Measurements from ENCODE around the gene FHL2.

Gene FHL2

DNA sequence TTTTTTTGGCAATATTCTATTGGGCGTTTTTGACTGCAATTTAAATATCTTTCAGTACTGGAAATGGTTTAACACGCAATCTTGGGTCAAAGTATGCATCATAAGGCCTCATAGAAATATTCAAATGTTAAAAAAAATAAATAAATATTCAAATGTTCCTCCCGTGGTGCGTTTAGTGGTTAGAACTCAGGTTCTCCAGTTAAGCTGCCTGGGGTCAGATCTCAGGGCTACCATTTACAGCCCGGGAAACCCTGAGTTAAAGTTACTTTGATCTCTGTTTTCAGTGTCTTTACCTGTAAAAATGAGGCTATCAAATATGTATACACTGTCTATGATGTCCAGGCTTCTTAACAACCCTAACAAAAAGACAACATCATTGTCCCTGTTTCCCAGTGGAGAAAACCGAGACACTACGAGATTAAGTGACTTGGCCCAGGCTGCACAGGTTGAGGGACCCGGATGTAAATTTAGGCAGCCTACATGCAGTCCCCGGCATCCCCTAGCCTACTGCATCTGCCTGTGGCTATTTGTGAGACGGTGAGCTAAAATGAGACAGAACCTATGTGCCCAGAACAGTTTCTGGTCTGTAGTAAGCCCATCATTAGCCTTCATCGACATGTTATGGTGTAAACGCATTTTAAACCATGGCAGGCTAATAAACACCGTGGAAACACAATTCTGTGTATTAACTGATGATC lies 1.7 kb downstream of the FHL2 start:
- no peak for DNase-seq (ENCODE audit: low spot score)

DNA sequence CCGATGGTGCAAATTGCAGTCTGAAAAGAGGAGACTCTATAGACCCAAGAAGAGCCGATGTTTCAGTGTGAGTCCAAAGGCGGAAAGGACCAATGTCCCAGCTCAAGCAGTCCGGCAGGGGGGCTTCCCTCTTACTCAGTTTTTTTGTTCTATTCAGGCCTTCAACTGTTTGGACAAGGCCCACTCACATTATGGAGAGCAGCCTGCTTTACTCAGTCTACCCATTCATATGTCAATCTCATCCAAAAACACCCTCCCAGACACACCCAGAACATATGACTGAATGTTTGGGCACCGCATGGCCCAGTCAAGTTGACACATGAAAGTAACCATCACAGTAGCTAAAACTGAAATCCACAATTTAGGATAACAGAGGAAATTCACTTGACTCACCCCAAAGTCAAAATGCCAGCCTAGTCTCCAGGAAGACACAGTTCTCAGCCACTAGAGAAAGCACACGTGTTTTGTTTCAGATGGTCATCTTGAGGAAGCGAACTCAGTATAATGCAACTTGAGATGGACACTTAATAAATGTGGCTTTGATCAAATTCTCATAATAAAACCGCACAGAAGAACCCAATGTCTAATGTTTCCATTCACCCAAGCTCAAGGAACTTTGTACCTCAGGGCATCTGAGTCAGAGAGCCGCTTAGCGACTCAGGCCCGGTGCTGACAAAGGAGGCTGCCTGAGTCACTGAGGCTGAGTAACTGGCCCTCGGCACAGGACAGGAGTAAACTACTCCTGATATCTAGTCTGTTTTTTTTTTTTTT lies 2.4 kb downstream of the FHL2 start:
- peak; percentile 10 for DNase-seq (ENCODE audit: low spot score)

DNA sequence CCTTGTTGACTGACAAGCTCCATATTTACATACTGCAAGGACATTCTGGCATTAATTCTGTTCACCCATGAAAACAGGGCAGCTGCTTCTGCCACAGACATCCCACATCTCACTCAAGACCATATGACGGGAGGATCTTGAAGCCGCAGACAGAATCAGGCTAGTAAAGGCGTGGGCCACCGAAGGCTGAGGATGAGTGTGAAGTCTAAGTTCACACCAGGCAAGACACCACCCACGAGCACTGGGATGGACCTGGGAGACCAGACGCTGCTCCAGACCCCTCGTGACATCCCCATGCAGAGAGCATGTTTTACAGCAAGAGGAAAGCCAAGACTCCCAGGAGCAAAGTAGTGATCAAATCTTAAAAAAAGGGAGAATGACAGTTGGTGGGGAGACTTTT lies 3.2 kb downstream of the FHL2 start:
- DNase-seq (ENCODE audit: low spot score), result no peak

DNA sequence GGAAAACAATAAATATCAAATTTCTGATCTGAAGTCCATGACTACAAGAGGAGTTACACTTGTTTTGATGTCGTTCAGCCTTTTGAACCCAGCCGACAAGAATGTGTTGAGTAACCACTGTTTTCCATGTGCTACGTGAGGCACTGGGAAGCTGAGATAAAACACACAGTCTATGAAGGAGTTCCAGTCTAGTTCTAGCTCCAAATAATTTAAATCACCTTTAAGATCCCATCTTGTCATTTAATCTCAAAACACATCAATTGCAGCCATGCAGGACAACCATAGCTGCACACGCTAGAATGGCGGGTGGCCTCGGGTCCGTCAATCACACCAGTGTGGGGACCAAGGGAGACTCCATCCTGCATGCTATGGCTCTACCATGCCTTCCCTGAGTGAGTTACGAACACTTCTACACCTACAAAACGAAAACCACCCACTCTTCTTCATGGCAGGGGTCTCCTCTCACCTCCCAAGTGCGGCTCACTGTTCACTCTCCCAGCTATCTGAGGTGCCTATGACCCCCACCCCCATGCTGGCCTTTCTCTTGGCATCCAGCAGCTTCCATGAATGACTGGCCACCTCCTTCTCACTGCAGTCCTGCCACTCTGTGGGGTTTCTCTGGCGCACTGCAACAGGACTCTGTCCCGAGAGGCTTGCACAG lies 3.8 kb downstream of the FHL2 start:
- DNase-seq (ENCODE audit: low spot score), result no peak

DNA sequence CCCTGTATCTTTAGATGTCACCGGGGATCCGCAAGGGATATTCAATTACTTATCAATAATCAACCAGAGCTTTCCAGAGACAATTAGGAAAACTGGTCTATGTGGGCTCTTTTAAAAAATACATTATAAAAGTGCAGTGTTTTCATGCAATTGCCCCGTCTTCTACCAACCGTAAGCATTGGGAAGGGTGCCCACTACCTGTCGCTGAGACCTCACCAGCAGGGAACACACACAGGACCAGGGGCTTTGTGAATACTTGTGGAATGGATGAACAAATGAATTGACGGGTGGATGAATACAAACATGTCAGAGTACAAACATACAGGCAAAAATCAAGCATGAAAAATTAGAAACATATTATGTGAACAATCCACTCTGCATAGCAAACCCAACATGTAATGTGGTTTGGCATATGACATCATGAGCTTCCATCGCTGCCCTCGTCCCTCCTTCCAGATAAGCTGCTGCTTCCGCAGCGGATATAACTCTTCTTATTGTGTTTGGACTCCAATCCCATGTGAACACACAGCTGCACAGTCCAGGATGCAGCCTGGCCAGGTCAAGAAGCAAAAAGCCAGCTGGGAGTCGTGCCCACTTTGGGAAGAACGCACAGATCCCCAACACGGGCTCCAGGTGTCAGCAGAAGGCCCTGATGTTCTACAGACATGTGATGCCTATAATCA lies 5.3 kb downstream of the FHL2 start:
- no peak for DNase-seq (ENCODE audit: low spot score)

DNA sequence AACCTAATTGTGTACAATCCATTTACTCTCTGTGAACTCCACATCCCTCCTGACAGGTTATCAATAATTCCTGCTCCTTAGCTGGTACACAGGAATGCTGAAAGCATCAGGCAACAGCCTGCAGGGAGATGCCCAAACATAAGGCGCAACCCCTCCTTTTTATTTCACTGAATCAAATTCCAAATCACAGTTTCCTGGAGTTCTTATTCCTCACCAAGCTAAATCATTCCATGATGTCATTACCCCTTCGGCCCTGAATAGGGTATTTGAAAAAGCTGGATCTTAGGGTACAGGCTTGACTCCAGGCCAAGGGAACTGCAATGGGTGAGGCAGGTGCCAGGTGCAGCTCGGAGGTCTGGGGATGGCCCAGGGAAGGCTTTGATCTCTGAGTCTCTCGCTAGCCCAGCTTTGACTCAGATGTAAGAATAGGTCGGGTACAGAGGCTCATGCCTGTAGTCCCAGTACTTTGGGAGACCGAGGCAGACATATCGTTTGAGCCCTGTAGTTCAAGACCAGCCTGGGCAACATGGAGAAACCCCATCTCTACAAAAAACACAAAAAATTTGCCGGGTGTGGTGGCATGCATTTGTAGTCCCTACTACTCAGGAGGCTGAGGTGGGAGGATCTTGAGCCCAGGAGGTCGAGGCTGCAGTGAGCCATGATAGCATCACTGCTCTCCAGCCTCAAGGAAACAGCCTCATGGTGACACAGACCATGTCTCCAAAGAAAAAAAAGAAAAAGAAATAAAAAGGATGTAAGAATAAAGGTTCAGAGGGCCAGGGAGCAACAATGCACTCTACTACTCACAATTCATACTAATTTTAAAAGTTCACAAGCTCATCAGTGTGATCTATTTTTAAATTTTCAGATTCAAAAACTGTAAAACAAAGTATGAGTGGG lies 6.8 kb downstream of the FHL2 start:
- no peak for DNase-seq (ENCODE audit: low spot score)

DNA sequence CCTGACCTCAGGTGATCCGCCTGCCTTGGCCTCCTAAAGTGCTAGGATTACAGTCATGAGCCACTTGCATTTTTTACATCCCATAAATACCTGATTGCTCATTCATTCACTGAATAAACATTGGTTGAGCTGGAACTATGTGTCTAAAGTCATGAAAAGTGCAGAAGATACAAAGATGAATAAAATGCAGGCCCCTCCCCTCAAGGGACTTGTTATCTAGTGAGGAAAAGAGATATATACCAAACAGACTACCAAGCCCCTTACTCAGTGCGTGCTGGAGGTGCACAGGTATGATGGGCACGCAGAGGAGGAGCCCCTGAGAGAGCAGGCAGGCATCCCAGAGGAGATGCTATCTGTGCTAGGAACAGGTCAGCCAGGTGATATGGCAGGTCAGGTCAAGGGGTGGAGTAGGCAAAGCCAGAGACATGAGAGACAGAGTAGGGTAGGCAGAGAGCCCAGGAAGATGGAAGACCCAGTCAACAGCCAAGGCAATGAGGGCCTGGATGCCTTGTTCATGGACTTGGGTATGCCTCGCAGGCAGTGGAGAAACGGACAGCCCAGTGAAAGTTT lies 7.7 kb downstream of the FHL2 start:
- no peak for DNase-seq (ENCODE audit: low spot score)

DNA sequence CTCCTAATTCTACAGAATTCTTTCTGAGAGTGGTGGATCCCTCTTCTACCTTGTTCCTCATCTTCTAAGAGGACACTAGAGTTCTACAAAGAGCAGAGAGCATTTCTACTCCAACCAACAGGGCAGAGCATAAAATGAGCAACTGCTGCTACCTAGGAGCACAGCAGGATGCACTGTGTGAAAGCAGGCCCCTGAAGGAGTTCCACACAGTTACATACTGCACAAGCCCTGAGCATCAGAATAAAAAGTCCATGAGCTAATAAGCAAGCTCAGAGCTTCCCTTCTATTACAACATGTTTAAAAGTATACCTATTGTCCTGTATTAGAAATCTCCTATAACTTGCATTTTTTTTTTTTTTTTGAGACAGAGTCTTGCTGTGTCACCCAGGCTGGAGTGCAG lies 8.4 kb downstream of the FHL2 start:
- DNase-seq (ENCODE audit: low spot score), result no peak

DNA sequence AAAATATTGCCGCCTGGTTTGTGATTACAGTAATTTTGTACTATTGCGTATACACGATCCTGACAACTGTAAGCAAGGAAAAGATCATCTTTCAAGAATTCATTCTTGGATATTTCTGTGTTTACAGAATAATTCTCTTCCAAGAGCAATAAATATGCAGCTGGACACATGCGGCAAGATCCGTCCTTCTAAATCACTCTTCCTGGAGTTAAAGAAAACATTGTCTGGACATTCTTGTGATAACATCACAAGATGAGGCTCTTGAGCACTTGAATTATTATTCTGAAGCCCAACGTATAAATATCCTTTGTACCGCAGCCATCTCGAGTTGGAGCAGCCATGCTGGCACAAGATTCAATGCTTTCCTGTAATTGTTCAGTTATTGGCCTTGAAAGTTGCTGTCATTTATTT lies 9.9 kb downstream of the FHL2 start:
- DNase-seq (ENCODE audit: low spot score), result no peak

DNA sequence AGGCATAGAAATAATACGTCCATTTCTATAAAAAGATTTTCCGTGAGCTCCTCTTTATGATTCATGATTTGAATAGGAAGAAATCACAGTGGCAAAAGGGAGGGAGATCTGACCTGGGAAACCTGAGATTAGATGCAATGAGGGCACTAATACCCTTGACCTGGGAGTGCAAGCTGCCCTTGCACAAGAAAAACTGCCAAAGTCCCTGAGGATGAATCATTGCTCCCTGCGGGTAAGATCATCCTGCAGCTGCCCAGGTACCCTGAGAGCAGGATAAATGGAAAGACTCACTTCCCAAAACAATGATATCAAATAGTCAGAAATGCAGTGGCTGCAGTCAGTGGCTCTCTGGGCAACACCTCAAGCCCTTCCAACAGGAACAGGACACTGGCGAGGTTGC lies 11.6 kb downstream of the FHL2 start:
- no peak for DNase-seq (ENCODE audit: low spot score)

DNA sequence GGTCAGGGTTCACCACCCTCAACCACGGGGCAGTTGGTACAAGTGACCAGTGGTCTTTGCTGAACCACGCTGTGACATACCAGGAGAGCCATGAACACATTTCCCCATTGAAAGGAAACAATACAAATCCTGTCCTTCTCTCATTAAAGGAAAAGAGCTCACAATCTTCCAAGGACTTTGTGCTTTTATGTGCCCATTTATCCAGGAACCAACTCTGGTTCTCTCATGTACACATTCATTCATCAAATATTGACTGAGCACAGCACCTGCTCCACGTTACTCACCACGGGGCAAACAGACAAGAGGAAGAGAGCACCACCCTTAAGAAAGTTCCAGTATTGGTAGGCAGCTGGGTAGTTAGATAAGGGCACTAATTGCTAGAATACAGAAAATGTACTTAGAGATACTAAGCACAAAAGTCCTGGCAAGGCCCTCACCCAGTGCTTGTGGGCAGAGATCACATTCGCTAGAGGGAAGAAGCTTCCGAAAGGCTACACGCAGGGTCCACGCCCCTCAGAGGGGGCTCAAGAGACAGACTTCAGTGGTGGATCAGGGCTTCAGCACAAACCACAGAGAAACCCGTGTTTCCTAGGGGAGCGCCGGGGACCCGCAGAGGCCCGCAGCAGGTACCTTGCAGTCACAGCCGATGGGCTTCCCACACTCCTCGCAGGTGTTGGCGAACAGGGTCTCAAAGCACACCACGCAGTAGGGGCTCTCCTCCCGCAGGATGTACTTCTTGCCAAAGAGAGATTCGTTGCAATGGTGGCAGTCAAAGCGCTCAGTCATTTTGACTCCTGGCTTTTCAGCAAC lies 12.9 kb downstream of the FHL2 start:
- no peak for DNase-seq (ENCODE audit: low spot score)

DNA sequence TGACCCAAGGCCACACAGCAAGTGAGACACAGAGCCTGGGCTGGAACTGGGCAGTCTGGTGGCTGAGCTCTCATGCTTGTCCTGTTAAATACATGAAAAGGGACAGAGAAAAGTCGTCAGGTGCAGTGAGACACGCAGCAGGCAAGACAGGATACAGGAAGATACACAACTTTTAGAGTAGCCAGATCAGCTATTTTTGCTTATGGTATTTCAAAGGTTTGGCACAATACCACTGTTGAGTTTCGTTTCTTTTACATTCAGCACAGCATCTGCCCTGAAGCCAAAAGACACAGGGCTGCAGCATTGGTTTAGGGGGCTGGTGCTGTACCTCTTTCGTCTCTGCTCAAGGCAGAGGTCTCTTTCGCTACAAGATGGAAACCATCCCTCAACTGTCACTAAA lies 14.0 kb downstream of the FHL2 start:
- DNase-seq (ENCODE audit: low spot score), result no peak

DNA sequence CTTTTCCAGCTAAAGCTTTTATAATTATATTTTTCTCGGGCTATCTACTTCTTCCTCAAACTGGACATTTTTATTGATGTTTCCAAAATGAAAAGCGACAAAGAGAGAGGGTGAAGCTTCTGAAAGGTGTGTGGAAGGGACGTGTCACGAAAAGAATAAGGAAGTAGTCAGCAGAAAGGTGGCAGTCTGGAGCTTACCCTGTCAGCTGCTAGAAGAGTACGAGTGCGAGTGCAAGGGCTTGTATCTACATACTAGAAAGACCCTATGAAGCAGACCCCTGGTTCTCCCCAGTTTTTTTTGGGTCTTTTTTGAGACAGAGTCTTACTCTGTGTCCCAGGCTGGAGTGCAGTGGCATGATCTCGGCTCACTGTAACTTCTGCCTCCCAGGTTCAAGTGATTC lies 14.6 kb downstream of the FHL2 start:
- DNase-seq (ENCODE audit: low spot score), result no peak

DNA sequence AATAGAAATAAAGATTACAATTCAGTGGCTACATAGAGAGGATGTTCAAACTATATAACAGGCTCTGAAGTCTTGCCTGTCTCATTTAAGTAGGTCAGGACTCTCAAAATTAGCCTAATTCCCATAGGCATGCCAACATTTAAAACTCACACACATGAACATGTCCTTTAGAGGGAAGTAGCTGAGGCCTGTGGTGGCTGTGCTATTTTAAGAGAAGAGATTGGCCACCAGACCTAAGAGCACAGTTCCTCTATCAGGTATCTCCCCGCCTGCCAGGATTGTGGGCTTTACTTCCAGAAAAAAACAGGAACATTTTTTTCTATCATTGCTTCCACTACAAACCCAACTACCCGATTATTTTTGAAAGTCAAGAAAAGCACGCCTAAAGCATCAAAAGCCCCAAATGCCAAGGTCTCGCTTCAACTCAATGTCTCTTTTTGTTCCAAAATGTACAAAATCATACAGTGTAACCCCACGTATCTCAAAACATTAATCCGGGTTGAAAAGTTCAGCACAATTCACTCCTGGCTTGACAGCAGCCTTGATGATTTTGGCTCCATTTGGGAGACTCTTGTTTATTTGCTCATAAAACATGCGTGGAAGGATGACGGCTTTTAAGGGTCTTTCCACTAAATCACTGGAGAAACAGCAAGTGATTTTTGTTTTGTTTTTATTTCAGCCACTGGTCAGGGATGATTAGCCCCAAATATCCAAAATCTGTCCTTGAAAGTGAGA lies 15.3 kb downstream of the FHL2 start:
- no peak for DNase-seq (ENCODE audit: low spot score)

DNA sequence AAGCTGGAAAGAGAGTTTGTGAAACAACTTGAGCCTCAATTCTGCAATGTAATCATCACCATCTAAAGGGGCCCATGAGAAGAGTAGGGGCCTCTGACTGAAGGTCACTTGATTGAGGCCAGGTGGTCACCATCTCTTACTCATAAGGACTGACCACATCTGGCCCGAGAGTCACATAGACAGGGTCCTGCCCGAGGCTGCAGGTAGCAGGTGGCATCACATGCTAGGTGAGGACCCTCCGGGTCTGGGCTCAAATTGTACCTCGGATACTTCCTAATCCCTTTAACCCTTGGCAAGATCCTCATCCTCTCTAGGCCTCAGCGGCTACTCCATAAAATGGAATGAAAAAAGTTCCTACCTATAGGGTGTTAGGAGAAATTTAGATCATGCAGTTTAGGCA lies 16.7 kb downstream of the FHL2 start:
- DNase-seq (ENCODE audit: low spot score), result no peak

DNA sequence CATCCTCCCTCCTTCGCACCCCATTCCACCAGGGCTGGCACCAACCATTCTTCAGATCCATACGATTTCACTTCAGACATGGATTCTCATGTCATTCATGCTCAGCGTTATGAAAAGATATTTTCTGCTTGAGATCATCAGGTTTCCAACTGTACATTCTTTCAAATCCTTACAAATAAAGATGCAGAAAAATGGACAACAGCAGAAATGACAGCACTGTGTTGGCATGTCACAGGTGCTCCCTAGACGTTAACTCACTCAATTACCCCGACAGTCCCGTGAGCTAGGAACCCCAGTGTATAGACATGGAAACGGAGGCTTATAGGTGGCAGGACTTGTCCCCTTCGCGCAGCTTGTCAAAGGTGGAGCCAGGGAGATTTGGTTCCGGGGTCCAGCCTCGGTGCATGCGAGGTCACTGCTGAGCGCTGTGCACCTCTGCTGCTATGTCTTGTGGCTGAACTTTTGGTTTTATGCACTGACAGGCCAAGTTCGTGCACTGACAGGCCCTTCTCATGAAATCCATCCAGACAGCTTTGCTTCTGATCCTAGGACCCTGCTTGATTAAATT lies 17.7 kb downstream of the FHL2 start:
- no peak for DNase-seq (ENCODE audit: low spot score)

DNA sequence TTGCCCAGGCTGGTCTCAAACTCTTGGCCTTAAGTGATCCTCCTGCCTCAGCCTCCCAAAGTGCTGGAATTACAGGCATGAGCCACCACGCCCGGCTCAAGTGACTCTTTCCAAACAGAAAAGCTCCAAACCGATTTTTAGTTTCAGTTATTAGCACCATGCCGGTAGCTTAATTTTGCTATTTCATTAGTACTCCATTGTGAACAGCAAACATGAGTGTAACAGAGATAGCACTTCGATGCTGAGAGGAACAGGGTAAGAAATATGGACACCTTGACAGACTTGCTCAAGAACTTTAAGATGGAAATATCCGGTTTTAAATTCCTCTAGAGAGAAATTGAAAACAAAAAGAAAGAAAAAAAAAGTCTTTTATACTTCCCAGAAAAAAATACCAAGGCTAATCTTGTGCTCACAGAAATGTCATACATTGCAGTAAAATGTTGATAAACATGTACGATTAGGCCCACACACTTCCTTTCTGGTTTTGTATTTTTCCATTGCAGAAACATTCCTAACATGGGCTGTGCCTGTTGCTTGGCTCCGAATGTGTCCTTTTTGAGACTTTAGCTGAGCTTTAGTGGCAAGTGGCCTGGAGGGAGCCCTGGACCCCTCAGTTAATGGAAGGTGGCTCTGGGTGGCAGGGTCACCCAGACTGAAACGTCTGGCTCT lies 18.3 kb downstream of the FHL2 start:
- DNase-seq (ENCODE audit: low spot score), result no peak

DNA sequence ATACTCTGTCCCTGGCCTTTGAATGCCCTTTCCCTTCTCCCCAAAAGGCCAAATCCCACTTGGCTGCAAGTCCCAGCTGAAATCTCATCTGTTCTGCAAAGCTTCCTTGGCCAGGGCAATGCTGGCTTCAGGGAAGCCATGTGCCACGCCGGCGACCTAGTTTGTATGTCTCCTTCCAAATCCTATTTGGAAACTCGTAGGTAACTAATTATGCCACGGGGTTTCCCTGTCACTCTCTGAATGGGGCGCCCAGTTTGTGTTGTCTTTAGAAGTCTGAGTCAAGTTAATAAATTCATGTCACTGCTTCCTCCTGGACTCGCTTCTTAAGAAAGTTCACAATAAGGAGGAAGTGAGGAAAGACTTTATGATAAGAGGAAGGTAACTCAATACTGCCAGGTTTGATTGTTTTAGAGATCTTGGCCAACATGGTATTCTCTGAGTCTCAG lies 19.1 kb downstream of the FHL2 start:
- DNase-seq (ENCODE audit: low spot score), result no peak

DNA sequence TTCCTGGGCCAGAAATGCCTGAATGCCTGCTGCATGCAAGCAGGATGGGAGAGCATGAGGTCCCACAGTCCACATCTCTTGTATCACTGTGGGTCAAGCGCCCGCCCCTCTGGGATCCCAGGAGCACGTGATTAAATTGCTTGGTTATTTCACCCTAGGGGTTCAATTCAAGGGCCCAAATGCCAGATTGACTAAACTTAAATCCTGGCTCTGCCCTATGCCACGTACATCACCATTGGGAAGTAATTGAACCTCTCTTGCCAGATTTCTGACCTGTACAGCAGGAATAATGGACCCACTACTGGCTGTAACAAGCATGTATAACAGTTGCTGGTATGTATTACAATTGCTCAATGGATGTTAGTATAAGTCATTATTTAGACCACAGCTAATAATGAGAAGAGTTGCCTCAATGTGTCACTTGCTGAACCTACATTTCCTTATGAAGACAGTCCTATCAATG lies 19.9 kb downstream of the FHL2 start:
- DNase-seq (ENCODE audit: low spot score), result no peak
